GM12864 (cell line): ENCODE results near the gene MAPK4.
"Not testable (repeated sequence)": the region's sequence is repeated elsewhere in the genome, so short reads cannot be mapped to it uniquely, and the experiment has no call there.

Experiments
- DNase-seq: peaks from one replicate; pipeline ENCODE4 v3.0.0-alpha.2; 2011; ENCODE audit warnings: low read depth
- H3K4me3 ChIP-seq: 2 replicates; pipeline ENCODE4 v1.5.1; 2011; ENCODE audit warnings: mild to moderate bottlenecking, low read depth, low read length, control low read depth
- TF ChIP-seq, protein P1 (sequence below): IDR thresholded peaks from 2 replicates; pipeline ENCODE4 v1.5.1; 2011; ENCODE audit warnings: low read depth, mild to moderate bottlenecking, moderate library complexity, low read length, control low read depth, inconsistent platforms; ENCODE audit errors: missing control alignments

MAPK4 gene

GRCh38 chr18:50602466-50602865, 42.6 kb downstream of the MAPK4 start:
- DNase-seq, result no peak
- no peak overlapping the region for H3K4me3 ChIP-seq
- TF ChIP-seq, protein P1, sequence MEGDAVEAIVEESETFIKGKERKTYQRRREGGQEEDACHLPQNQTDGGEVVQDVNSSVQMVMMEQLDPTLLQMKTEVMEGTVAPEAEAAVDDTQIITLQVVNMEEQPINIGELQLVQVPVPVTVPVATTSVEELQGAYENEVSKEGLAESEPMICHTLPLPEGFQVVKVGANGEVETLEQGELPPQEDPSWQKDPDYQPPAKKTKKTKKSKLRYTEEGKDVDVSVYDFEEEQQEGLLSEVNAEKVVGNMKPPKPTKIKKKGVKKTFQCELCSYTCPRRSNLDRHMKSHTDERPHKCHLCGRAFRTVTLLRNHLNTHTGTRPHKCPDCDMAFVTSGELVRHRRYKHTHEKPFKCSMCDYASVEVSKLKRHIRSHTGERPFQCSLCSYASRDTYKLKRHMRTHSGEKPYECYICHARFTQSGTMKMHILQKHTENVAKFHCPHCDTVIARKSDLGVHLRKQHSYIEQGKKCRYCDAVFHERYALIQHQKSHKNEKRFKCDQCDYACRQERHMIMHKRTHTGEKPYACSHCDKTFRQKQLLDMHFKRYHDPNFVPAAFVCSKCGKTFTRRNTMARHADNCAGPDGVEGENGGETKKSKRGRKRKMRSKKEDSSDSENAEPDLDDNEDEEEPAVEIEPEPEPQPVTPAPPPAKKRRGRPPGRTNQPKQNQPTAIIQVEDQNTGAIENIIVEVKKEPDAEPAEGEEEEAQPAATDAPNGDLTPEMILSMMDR, result no peak

- TF ChIP-seq, protein P1, result no peak
- no peak for DNase-seq
- no peak overlapping the region for H3K4me3 ChIP-seq
Observed at GRCh38 chr18:50606609-50607008, 46.7 kb downstream of the MAPK4 start.

- TF ChIP-seq, protein P1, result no peak
- no peak overlapping the region for H3K4me3 ChIP-seq
- DNase-seq, result no peak
Observed at GRCh38 chr18:50607378-50607926, 47.6 kb downstream of the MAPK4 start.

- not testable (repeated sequence) for H3K4me3 ChIP-seq, DNase-seq
Observed at GRCh38 chr18:50609171-50609570, 49.3 kb downstream of the MAPK4 start.

GRCh38 chr18:50610349-50610748, 50.5 kb downstream of the MAPK4 start:
- DNase-seq, result no peak
- H3K4me3 ChIP-seq, result no peak overlapping the region
- TF ChIP-seq, protein P1, result peak; percentile 65

- no peak for DNase-seq
- TF ChIP-seq, protein P1, result no peak
Observed at GRCh38 chr18:50611529-50611941, 51.6 kb downstream of the MAPK4 start.

GRCh38 chr18:50614838-50615237, 55.0 kb downstream of the MAPK4 start:
- TF ChIP-seq, protein P1, result no peak
- DNase-seq, result no peak
- H3K4me3 ChIP-seq, result no peak overlapping the region

More at GRCh38 chr18:50611529-50611941, 51.6 kb downstream of the MAPK4 start:
- H3K4me3 ChIP-seq, result no peak overlapping the region
